ENCODE data around the gene MLLT10. TPM values are rescaled to one million over a fixed set of nuclear protein-coding genes. Genes with fewer than 3 reads are reported as not detected.

MLLT10 gene
- total and polyA plus RNA-seq, 9 donors: 23.6 to 55.1 (median 36.8) TPM

DNA sequence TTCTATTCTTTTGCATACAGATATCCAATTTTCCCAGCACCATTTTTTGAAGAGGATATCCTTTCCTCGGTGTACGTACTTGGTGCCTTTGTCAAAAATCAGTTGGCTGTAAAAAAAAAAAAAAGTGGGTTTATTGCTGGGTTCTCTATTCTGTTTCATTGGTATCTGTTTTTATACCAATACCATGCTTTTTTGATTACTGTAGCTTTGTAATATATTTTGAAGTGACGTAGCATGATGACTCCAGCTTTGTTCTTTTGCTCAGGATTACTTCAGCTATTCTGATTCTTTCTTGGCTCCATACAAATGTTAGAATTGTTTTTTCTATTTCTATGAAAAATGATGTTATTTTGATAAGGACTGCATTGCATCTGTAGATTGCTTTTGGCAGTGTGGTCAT, 165.5 kb downstream of the MLLT10 start:
- peaks cover 0 to 6% of the 10 kb centered on the region in 2 donors for H3K9me3 ChIP-seq
- H3K4me1 ChIP-seq (ENCODE audit: insufficient read depth): peaks cover 2% of the 10 kb centered on the region
- no peak for TF ChIP-seq EP300 (IDR thresholded peaks at IDR 0.05)
- no peak for TF ChIP-seq POLR2A (IDR thresholded peaks at IDR 0.05)
- TF ChIP-seq, protein P1, sequence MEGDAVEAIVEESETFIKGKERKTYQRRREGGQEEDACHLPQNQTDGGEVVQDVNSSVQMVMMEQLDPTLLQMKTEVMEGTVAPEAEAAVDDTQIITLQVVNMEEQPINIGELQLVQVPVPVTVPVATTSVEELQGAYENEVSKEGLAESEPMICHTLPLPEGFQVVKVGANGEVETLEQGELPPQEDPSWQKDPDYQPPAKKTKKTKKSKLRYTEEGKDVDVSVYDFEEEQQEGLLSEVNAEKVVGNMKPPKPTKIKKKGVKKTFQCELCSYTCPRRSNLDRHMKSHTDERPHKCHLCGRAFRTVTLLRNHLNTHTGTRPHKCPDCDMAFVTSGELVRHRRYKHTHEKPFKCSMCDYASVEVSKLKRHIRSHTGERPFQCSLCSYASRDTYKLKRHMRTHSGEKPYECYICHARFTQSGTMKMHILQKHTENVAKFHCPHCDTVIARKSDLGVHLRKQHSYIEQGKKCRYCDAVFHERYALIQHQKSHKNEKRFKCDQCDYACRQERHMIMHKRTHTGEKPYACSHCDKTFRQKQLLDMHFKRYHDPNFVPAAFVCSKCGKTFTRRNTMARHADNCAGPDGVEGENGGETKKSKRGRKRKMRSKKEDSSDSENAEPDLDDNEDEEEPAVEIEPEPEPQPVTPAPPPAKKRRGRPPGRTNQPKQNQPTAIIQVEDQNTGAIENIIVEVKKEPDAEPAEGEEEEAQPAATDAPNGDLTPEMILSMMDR (IDR thresholded peaks at IDR 0.05): no peak
- no peak for DNase-seq
- intact Hi-C loops (cut with DNase I): no loop called here
- no peaks in the 10 kb centered on the region for H3K36me3 ChIP-seq
- no peak overlapping the region for H3K4me3 ChIP-seq
- WGBS, 3 donors: 97 to 98% (median 98%) methylated on average over 3 of the region's 3 CpGs
- no peak overlapping the region for H3K27ac ChIP-seq
- no peaks in the 10 kb centered on the region for H3K27me3 ChIP-seq

DNA sequence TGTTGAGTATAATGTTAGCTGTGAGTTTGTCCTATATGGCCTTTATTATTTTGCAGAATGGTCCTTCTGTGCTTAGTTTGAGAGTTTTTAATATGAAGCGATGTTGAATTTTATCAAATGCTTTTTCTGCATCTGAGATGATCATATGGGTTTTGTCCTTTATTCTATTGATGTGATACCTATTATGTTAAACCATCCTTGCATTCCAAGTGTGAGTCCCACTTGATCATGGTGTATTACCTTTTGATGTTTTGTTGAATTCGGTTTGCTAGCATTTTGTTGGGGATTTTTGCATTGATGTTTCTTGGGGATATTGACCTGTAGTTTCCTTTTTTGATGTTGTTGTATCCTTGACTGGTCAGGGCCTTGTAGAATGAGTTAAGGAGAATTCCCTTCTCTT, 166.4 kb downstream of the MLLT10 start:
- TF ChIP-seq, protein P1 (IDR thresholded peaks at IDR 0.05): no peak
- TF ChIP-seq POLR2A (IDR thresholded peaks at IDR 0.05) (no peak), EP300 (IDR thresholded peaks at IDR 0.05) (no peak)
- Histone ChIP-seq H3K4me3 (no peak overlapping the region), H3K27me3 (no peaks in the 10 kb centered on the region), H3K27ac (no peak overlapping the region), H3K9me3 (peaks cover 0 to 6% of the 10 kb centered on the region in 2 donors), H3K36me3 (no peaks in the 10 kb centered on the region), H3K4me1 (ENCODE audit: insufficient read depth) (no peaks in the 10 kb centered on the region)
- WGBS, 3 donors: 96 to 97% (median 96%) methylated on average over 2 of the region's 2 CpGs
- no peak for DNase-seq
- intact Hi-C loops (cut with DNase I): no loop called here

DNA sequence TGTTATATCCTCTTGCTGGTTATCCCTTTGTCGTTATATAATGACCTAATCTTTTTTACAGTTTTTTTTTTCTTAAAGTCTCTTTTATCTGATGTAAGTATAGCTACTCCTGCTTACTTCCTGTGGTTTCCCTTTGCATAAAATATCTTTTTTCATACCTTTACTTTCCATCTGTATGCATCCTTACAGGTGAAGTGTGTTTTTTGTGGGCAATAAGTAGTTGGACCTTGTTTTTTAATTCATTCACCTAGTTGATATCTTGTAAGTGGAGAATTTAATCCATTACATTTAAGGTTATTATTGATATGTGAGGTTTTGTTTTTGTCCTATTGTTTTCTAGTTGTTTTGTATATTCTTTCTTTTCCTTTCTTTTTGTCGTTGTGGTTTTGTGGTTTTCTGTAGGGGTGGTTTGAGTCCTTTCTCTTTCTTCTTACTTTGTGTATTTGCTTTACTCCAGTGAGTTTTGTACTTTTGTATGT, 168.6 kb downstream of the MLLT10 start:
- intact Hi-C loops (cut with DNase I): no loop called here
- no peak for TF ChIP-seq EP300 (IDR thresholded peaks at IDR 0.05)
- Histone ChIP-seq H3K36me3 (no peaks in the 10 kb centered on the region), H3K4me1 (ENCODE audit: insufficient read depth) (no peaks in the 10 kb centered on the region), H3K27me3 (no peaks in the 10 kb centered on the region), H3K9me3 (peaks cover 0 to 6% of the 10 kb centered on the region in 2 donors), H3K4me3 (no peak overlapping the region), H3K27ac (no peak overlapping the region)
- WGBS, 3 donors: 79 to 89% (median 88%) methylated on average over 2 of the region's 2 CpGs
- no peak for DNase-seq

DNA sequence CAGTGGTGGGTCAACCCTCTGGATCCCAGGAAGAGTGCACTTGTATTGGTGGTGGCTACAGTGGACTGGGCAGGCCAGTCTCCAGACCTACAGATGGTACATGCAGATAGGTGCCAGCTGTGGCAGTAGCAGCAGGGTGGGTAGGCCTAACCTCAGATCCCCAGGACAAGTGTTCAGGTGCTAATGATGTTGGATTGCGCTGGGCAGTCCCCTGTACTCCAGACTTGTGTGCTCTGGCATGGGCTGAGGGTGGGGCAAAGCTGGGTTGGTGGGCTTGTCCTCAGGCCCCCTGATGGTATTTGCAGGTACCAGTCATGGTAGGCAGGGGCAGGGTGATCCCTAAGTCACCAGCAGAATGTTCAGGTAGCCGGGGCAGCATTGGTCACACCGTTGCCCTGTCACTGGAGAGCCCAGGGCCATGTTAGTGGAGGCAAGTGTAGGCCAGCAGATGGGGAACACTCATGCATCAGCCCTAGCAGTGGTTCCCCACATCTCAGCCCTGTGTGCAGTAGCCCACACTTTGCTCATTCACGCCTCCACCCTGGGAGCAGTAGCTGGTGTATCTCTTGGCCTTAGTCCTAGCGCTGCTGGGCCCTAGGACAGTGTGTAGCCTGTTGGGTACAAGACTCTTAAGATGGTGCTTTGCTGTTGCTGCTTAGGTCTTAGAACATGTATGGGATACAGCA, 171.3 kb downstream of the MLLT10 start:
- intact Hi-C loops (cut with DNase I): no loop called here
- Histone ChIP-seq H3K27ac (no peak overlapping the region), H3K4me3 (no peak overlapping the region), H3K27me3 (no peaks in the 10 kb centered on the region), H3K9me3 (peaks cover 0 to 4% of the 10 kb centered on the region in 2 donors), H3K36me3 (no peaks in the 10 kb centered on the region), H3K4me1 (ENCODE audit: insufficient read depth) (no peaks in the 10 kb centered on the region)
- TF ChIP-seq, protein P1 (IDR thresholded peaks at IDR 0.05): no peak
- TF ChIP-seq EP300 (IDR thresholded peaks at IDR 0.05) (no peak), POLR2A (IDR thresholded peaks at IDR 0.05) (no peak)
- WGBS, 3 donors: 97 to 100% (median 99%) methylated on average over 4 to 5 of the region's 5 CpGs
- no peak for DNase-seq

DNA sequence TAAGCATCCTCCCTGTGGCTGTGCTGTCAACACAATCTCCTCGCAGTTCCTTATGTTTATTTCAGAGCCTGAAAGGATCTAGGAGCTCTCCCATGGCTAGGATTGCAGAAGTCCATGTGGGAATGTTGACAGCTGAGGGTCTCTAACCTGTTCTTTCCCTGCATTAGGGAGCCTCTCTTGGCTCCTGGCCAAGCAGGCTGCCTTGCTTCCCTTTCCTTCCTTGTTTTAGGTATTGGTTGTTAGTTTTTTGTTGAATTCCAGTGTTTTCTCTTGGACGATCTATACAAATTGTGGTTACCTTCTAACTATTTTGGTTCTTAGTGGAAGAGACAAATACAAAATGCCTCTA, 171.8 kb downstream of the MLLT10 start:
- intact Hi-C loops (cut with DNase I): no loop called here
- H3K9me3 ChIP-seq: no peaks in the 10 kb centered on the region
- H3K27me3 ChIP-seq: no peaks in the 10 kb centered on the region
- TF ChIP-seq POLR2A (IDR thresholded peaks at IDR 0.05): no peak
- TF ChIP-seq, protein P1 (IDR thresholded peaks at IDR 0.05): no peak
- no peak for TF ChIP-seq EP300 (IDR thresholded peaks at IDR 0.05)
- no peak for DNase-seq
- H3K36me3 ChIP-seq: no peaks in the 10 kb centered on the region
- no peak overlapping the region for H3K4me3 ChIP-seq
- WGBS, 3 donors: 91 to 96% (median 94%) methylated on average over 2 of the region's 2 CpGs
- no peaks in the 10 kb centered on the region for H3K4me1 ChIP-seq (ENCODE audit: insufficient read depth)
- H3K27ac ChIP-seq: no peak overlapping the region

Measured in ovary (tissue), 9 donors.